ENCODE data around the gene RLIM.

Gene RLIM

GRCh38 chrX:74606799-74607198, 7.6 kb downstream of the RLIM start:
- TF ChIP-seq, protein P1, sequence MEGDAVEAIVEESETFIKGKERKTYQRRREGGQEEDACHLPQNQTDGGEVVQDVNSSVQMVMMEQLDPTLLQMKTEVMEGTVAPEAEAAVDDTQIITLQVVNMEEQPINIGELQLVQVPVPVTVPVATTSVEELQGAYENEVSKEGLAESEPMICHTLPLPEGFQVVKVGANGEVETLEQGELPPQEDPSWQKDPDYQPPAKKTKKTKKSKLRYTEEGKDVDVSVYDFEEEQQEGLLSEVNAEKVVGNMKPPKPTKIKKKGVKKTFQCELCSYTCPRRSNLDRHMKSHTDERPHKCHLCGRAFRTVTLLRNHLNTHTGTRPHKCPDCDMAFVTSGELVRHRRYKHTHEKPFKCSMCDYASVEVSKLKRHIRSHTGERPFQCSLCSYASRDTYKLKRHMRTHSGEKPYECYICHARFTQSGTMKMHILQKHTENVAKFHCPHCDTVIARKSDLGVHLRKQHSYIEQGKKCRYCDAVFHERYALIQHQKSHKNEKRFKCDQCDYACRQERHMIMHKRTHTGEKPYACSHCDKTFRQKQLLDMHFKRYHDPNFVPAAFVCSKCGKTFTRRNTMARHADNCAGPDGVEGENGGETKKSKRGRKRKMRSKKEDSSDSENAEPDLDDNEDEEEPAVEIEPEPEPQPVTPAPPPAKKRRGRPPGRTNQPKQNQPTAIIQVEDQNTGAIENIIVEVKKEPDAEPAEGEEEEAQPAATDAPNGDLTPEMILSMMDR (IDR thresholded peaks at IDR 0.05; ENCODE audit: low read depth, low read length) = no peak
- no peak overlapping the region for H3K27ac ChIP-seq
- H3K36me3 ChIP-seq = peaks cover 15% of the 10 kb centered on the region
- no peaks in the 10 kb centered on the region for H3K27me3 ChIP-seq (ENCODE audit: insufficient read depth, low read depth, severe bottlenecking)
- H3K4me3 ChIP-seq (ENCODE audit: low read depth, low read length) = no peak overlapping the region
- H3K9me3 ChIP-seq (ENCODE audit: severe bottlenecking) = no peaks in the 10 kb centered on the region
- DNase-seq = no peak

DNA sequence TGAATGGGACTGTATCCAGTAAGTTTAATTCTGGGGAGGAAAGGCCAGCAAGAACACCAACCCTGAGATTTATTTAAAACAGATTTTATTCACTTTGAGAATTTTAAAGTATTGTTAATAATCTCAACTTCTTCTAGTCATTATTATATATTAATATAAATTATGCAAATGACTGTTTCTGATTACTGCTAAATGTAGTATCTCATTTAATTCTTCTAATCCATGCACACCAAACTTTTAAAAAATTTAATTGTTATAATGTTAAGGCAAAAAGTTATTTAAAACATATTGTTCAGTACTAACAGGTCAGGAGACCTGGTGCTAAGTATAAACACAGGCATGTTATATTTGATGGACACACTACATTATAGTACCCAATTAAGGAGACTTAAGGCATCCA, 8.1 kb downstream of the RLIM start:
- peaks cover 4% of the 10 kb centered on the region for H3K27me3 ChIP-seq (ENCODE audit: insufficient read depth, low read depth, severe bottlenecking)
- DNase-seq = no peak
- H3K36me3 ChIP-seq = peaks cover 12% of the 10 kb centered on the region
- no peaks in the 10 kb centered on the region for H3K9me3 ChIP-seq (ENCODE audit: severe bottlenecking)
- no peak overlapping the region for H3K27ac ChIP-seq
- TF ChIP-seq, protein P1 (IDR thresholded peaks at IDR 0.05; ENCODE audit: low read depth, low read length) = no peak
- H3K4me3 ChIP-seq (ENCODE audit: low read depth, low read length) = no peak overlapping the region

DNA sequence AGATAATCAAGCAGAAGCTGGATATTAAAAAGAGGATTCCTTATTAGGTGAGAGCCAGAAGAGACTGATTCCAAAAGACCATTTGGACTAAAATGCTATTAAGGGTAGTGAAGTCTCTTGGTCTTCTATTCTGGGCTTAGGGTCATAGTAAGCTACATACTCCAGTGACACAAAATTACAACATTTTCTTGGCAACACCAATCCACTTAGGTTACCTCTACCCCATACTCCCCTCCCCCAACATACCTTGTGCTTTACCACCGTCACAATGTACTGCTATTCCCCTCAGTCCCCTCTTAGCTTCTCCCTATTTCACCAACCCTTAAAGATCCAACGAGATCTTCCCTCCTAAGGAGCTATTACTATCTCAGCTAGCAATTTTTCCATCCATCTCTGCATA, 11.4 kb downstream of the RLIM start:
- Histone ChIP-seq H3K36me3 (peaks cover under 1% of the 10 kb centered on the region), H3K27me3 (ENCODE audit: insufficient read depth, low read depth, severe bottlenecking) (peaks cover 6% of the 10 kb centered on the region)
- TF ChIP-seq, protein P1 (IDR thresholded peaks at IDR 0.05; ENCODE audit: low read depth, low read length) = no peak

DNA sequence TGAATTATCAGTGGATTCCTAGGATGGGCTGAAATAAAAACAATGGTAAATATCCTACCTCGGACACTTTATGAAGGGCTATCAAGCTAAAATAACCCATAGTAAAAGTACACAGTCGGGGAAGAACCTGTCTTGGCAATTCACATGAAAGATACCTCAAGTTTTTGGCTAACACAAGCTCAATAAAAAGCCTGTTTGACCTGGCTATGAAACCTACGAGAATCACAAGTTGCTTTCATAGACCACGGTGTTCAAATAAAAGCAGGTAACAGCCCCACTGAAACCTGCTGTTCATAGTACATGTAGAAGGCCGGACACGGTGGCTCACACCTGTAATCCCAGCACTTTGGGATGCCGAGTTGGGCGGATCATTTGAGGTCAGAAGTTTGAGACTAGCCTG, 12.3 kb downstream of the RLIM start:
- TF ChIP-seq, protein P1 (IDR thresholded peaks at IDR 0.05; ENCODE audit: low read depth, low read length) = no peak
- peaks cover 6% of the 10 kb centered on the region for H3K27me3 ChIP-seq (ENCODE audit: insufficient read depth, low read depth, severe bottlenecking)
- H3K9me3 ChIP-seq (ENCODE audit: severe bottlenecking) = no peaks in the 10 kb centered on the region
- H3K4me3 ChIP-seq (ENCODE audit: low read depth, low read length) = no peak overlapping the region
- no peak overlapping the region for H3K27ac ChIP-seq
- H3K36me3 ChIP-seq = peaks cover 2% of the 10 kb centered on the region
- DNase-seq = no peak

More for the DNA sequence above, 11.4 kb downstream of the RLIM start:
- Histone ChIP-seq H3K27ac (no peak overlapping the region), H3K9me3 (ENCODE audit: severe bottlenecking) (no peaks in the 10 kb centered on the region), H3K4me3 (ENCODE audit: low read depth, low read length) (no peak overlapping the region)
- DNase-seq = no peak

- Histone ChIP-seq H3K9me3 (ENCODE audit: severe bottlenecking) (no peaks in the 10 kb centered on the region), H3K4me3 (ENCODE audit: low read depth, low read length) (no peak overlapping the region), H3K27me3 (ENCODE audit: insufficient read depth, low read depth, severe bottlenecking) (peaks cover 2% of the 10 kb centered on the region), H3K36me3 (peaks cover 20% of the 10 kb centered on the region), H3K27ac (no peak overlapping the region)
- no peak for DNase-seq
- TF ChIP-seq, protein P1 (IDR thresholded peaks at IDR 0.05; ENCODE audit: low read depth, low read length) = no peak
Observed at GRCh38 chrX:74593593-74593992, 20.8 kb downstream of the RLIM start.

DNA sequence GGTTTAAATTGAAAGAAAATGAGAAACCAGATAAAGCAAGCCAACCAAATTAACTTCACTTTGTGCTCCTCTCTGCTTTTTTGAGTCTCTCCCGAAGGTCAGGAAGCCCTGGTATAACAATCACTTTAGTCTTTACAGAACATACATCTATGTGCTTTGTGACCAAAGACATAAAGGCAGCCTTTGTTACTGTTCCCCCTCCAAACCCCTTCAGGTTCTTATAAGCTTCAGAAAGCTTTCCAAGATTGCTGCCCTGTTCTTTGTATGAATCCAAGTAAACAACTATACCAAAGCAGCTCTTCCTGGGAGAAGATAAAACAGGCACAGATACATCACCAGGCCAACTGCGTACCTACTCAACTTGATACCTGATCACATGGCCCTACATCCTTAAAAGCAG, 28.7 kb downstream of the RLIM start:
- Histone ChIP-seq H3K27ac (no peak overlapping the region), H3K4me3 (ENCODE audit: low read depth, low read length) (no peak overlapping the region), H3K36me3 (no peaks in the 10 kb centered on the region; the same call in 1 of the 2 replicates), H3K27me3 (ENCODE audit: insufficient read depth, low read depth, severe bottlenecking) (no peaks in the 10 kb centered on the region), H3K9me3 (ENCODE audit: severe bottlenecking) (no peaks in the 10 kb centered on the region)
- DNase-seq = no peak
- TF ChIP-seq, protein P1 (IDR thresholded peaks at IDR 0.05; ENCODE audit: low read depth, low read length) = no peak
